Measurements from ENCODE around the gene RBP2. TPM values are rescaled to one million over a fixed set of nuclear protein-coding genes. Genes with fewer than 3 reads are reported as not detected.

RBP2 gene
- total RNA-seq, 2 donors from 2014 or later, result not detected

GRCh38 chr3:139443186-139443585, 33.1 kb downstream of the RBP2 start:
- Histone ChIP-seq H3K36me3 (no peaks in the 10 kb centered on the region), H3K4me3 (no peak overlapping the region), H3K27me3 (no peaks in the 10 kb centered on the region), H3K9me3 (no peaks in the 10 kb centered on the region), H3K4me1 (peaks cover 0 to 12% of the 10 kb centered on the region in 2 donors), H3K27ac (no peak overlapping the region)
- DNase-seq (ENCODE audit: low spot score), result no peak
- no peak for TF ChIP-seq CTCF (IDR thresholded peaks at IDR 0.05)

GRCh38 chr3:139441656-139442055, 34.7 kb downstream of the RBP2 start:
- no peaks in the 10 kb centered on the region for H3K9me3 ChIP-seq
- H3K4me3 ChIP-seq, result no peak overlapping the region
- no peaks in the 10 kb centered on the region for H3K27me3 ChIP-seq
- H3K27ac ChIP-seq, result no peak overlapping the region
- no peaks in the 10 kb centered on the region for H3K36me3 ChIP-seq
- TF ChIP-seq CTCF (IDR thresholded peaks at IDR 0.05), result no peak
- no peaks in the 10 kb centered on the region for H3K4me1 ChIP-seq
- DNase-seq (ENCODE audit: low spot score), result no peak

GRCh38 chr3:139440639-139441556, 35.4 kb downstream of the RBP2 start:
- no peaks in the 10 kb centered on the region for H3K27me3 ChIP-seq
- no peaks in the 10 kb centered on the region for H3K36me3 ChIP-seq
- H3K9me3 ChIP-seq, result no peaks in the 10 kb centered on the region
- TF ChIP-seq CTCF (IDR thresholded peaks at IDR 0.05), result no peak
- H3K27ac ChIP-seq, result no peak overlapping the region
- no peak overlapping the region for H3K4me3 ChIP-seq
- no peaks in the 10 kb centered on the region for H3K4me1 ChIP-seq
- DNase-seq (ENCODE audit: low spot score), result no peak

GRCh38 chr3:139439278-139439677, 37.0 kb downstream of the RBP2 start:
- no peak for DNase-seq (ENCODE audit: low spot score)
- Histone ChIP-seq H3K27ac (no peak overlapping the region), H3K9me3 (no peaks in the 10 kb centered on the region), H3K4me1 (peaks cover 0 to 6% of the 10 kb centered on the region in 2 donors), H3K27me3 (no peaks in the 10 kb centered on the region), H3K36me3 (no peaks in the 10 kb centered on the region), H3K4me3 (no peak overlapping the region)
- no peak for TF ChIP-seq CTCF (IDR thresholded peaks at IDR 0.05)

GRCh38 chr3:139434764-139435307, 41.5 kb downstream of the RBP2 start:
- H3K27ac ChIP-seq, result no peak overlapping the region
- H3K27me3 ChIP-seq, result no peaks in the 10 kb centered on the region
- peaks cover 0 to 6% of the 10 kb centered on the region in 2 donors for H3K4me1 ChIP-seq
- H3K36me3 ChIP-seq, result no peaks in the 10 kb centered on the region
- no peaks in the 10 kb centered on the region for H3K9me3 ChIP-seq
- no peak for TF ChIP-seq CTCF (IDR thresholded peaks at IDR 0.05)
- DNase-seq (ENCODE audit: low spot score), result no peak
- no peak overlapping the region for H3K4me3 ChIP-seq

All from right atrium auricular region (tissue), 2 donors.